Measurements from ENCODE around the gene PIP4K2C.

DNA sequence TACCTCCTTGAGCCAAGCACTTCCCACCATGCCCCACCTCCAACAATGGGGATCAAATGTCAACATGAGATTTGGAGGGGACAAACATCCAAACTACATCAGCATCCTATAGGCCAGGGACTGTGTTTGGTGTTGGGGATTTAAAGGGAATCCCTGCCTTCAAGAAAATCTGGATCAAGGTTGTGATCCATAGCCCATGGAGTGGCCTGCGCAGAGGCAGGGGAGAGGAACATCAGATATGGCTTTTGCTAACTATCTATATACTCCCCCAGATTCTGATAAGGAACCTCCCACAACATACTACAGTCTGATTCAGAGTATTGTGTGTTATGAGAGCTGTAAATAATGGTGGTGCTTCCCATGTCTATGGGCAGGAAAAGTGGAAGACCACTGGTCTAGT is 36.1 kb upstream of the PIP4K2C start:
- TF ChIP-seq RUNX3 (IDR thresholded peaks at IDR 0.05; ENCODE audit: low read length) (no peak), POLR2A (IDR thresholded peaks at IDR 0.05; ENCODE audit: low read depth, low read length) (no peak), NFYB (IDR thresholded peaks at IDR 0.05; ENCODE audit: insufficient read depth, low read depth, low read length) (no peak)
